ENCODE measurements around the gene APOBEC3B.
"Not testable (repeated sequence)": the region's sequence is repeated elsewhere in the genome, so short reads cannot be mapped to it uniquely, and the experiment has no call there.

The APOBEC3B gene

GRCh38 chr22:39014723-39015121 lies 32.6 kb downstream of the APOBEC3B start:
- H3K27me3 ChIP-seq (ENCODE audit: control insufficient read depth, insufficient read depth, low read length); H3K36me3 ChIP-seq (ENCODE audit: control insufficient read depth, insufficient read depth, low read length); H3K9me3 ChIP-seq (ENCODE audit: control insufficient read depth, insufficient read depth, low read length); H3K9ac ChIP-seq (ENCODE audit: low read depth, low read length): not testable (repeated sequence)
- peak overlapping the region; percentile 33 for H3K4me3 ChIP-seq (ENCODE audit: low read depth, low read length)
- peaks cover 23% of the 10 kb centered on the region for H3K4me1 ChIP-seq (ENCODE audit: control insufficient read depth, insufficient read depth, low read length)

- peaks cover 24% of the 10 kb centered on the region for H3K4me1 ChIP-seq (ENCODE audit: control insufficient read depth, insufficient read depth, low read length)
- H3K9me3 ChIP-seq (ENCODE audit: control insufficient read depth, insufficient read depth, low read length) = no peaks in the 10 kb centered on the region
- H3K4me3 ChIP-seq (ENCODE audit: low read depth, low read length) = no peak overlapping the region
- H3K27me3 ChIP-seq (ENCODE audit: control insufficient read depth, insufficient read depth, low read length) = no peaks in the 10 kb centered on the region
- H3K9ac ChIP-seq (ENCODE audit: low read depth, low read length) = no peak overlapping the region
- H3K36me3 ChIP-seq (ENCODE audit: control insufficient read depth, insufficient read depth, low read length) = no peaks in the 10 kb centered on the region
These were observed 34.4 kb downstream of the APOBEC3B start for GRCh38 chr22:39016592-39016991.

DNA sequence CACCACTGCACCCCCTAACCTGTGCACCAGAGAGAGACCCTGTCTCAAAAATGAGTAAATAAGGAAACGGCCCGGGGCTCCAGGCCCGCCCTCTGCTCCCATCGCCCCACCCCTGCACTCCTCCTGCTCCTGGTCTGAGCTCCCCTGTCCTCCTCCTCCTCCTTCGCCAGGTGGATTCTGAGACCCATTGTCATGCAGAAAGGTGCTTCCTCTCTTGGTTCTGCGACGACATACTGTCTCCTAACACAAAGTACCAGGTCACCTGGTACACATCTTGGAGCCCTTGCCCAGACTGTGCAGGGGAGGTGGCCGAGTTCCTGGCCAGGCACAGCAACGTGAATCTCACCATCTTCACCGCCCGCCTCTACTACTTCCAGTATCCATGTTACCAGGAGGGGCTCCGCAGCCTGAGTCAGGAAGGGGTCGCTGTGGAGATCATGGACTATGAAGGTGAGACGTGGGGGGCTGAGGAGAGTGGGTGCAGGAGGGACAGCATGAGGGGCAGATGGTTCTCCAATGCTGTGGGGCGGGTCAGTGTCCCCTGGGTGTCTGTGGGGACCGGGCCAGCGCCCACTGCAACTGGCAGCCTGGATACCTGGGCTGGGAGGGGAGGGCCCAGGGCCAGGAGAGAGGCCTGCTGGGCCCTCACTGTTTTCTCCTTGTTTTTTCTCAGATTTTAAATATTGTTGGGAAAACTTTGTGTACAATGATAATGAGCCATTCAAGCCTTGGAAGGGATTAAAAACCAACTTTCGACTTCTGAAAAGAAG lies 35.6 kb downstream of the APOBEC3B start:
- Histone ChIP-seq H3K9ac (ENCODE audit: low read depth, low read length) (peak overlapping the region; percentile 37), H3K27me3 (ENCODE audit: control insufficient read depth, insufficient read depth, low read length) (no peaks in the 10 kb centered on the region), H3K4me3 (ENCODE audit: low read depth, low read length) (peak overlapping the region; percentile 63), H3K4me1 (ENCODE audit: control insufficient read depth, insufficient read depth, low read length) (peaks cover 26% of the 10 kb centered on the region), H3K9me3 (ENCODE audit: control insufficient read depth, insufficient read depth, low read length) (no peaks in the 10 kb centered on the region), H3K36me3 (ENCODE audit: control insufficient read depth, insufficient read depth, low read length) (no peaks in the 10 kb centered on the region)

- not testable (repeated sequence) for H3K9me3 ChIP-seq (ENCODE audit: control insufficient read depth, insufficient read depth, low read length); H3K27me3 ChIP-seq (ENCODE audit: control insufficient read depth, insufficient read depth, low read length); H3K36me3 ChIP-seq (ENCODE audit: control insufficient read depth, insufficient read depth, low read length); H3K9ac ChIP-seq (ENCODE audit: low read depth, low read length)
- H3K4me1 ChIP-seq (ENCODE audit: control insufficient read depth, insufficient read depth, low read length) = peaks cover 19% of the 10 kb centered on the region
- peak overlapping the region; percentile 27 for H3K4me3 ChIP-seq (ENCODE audit: low read depth, low read length)
These were observed 38.0 kb downstream of the APOBEC3B start for GRCh38 chr22:39020021-39020651.

GRCh38 chr22:39021552-39022250 lies 39.6 kb downstream of the APOBEC3B start:
- H3K9me3 ChIP-seq (ENCODE audit: control insufficient read depth, insufficient read depth, low read length) = no peaks in the 10 kb centered on the region
- peak overlapping the region; percentile 6 for H3K4me3 ChIP-seq (ENCODE audit: low read depth, low read length)
- no peaks in the 10 kb centered on the region for H3K27me3 ChIP-seq (ENCODE audit: control insufficient read depth, insufficient read depth, low read length)
- no peak overlapping the region for H3K9ac ChIP-seq (ENCODE audit: low read depth, low read length)
- H3K36me3 ChIP-seq (ENCODE audit: control insufficient read depth, insufficient read depth, low read length) = peaks cover 4% of the 10 kb centered on the region
- H3K4me1 ChIP-seq (ENCODE audit: control insufficient read depth, insufficient read depth, low read length) = peaks cover 19% of the 10 kb centered on the region

DNA sequence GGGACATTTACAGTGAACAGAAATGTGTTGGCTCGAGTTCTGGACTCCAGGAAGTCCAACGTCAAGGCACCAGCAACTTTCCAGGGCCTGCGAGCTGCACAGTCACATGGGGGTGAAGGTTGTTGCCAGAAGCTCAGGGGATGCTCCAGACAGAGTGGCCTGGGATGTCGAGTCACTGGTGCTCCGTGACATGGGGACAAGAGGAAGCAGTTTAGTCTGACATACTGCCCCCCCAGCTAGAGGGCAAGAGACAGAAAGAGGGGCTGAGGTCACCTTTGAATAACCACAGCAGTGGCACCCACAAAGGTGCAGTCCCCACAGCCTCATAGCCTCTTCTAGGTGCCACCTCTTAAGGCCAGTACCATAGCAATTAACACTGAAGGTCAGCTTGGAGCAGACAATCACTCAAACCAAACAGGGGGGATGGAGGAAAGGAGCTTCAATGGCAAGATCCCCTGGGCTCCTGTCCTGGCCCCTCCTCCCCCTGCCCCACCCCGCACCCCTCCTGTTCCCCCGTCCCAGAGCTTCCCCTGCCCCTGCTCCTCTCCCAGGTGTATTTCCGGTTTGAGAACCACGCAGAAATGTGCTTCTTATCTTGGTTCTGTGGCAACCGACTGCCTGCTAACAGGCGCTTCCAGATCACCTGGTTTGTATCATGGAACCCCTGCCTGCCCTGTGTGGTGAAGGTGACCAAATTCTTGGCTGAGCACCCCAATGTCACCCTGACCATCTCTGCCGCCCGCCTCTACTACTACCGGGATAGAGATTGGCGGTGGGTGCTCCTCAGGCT lies 42.6 kb downstream of the APOBEC3B start:
- no peaks in the 10 kb centered on the region for H3K27me3 ChIP-seq (ENCODE audit: control insufficient read depth, insufficient read depth, low read length)
- peaks cover 3% of the 10 kb centered on the region for H3K4me1 ChIP-seq (ENCODE audit: control insufficient read depth, insufficient read depth, low read length)
- H3K9me3 ChIP-seq (ENCODE audit: control insufficient read depth, insufficient read depth, low read length) = no peaks in the 10 kb centered on the region
- peaks cover 4% of the 10 kb centered on the region for H3K36me3 ChIP-seq (ENCODE audit: control insufficient read depth, insufficient read depth, low read length)
- no peak overlapping the region for H3K4me3 ChIP-seq (ENCODE audit: low read depth, low read length)
- no peak overlapping the region for H3K9ac ChIP-seq (ENCODE audit: low read depth, low read length)

GRCh38 chr22:39026509-39027150 lies 44.5 kb downstream of the APOBEC3B start:
- no peak overlapping the region for H3K9ac ChIP-seq (ENCODE audit: low read depth, low read length)
- H3K4me3 ChIP-seq (ENCODE audit: low read depth, low read length) = no peak overlapping the region
- H3K4me1 ChIP-seq (ENCODE audit: control insufficient read depth, insufficient read depth, low read length) = peaks cover 4% of the 10 kb centered on the region
- H3K36me3 ChIP-seq (ENCODE audit: control insufficient read depth, insufficient read depth, low read length) = peaks cover 4% of the 10 kb centered on the region
- no peaks in the 10 kb centered on the region for H3K9me3 ChIP-seq (ENCODE audit: control insufficient read depth, insufficient read depth, low read length)
- H3K27me3 ChIP-seq (ENCODE audit: control insufficient read depth, insufficient read depth, low read length) = no peaks in the 10 kb centered on the region

DNA sequence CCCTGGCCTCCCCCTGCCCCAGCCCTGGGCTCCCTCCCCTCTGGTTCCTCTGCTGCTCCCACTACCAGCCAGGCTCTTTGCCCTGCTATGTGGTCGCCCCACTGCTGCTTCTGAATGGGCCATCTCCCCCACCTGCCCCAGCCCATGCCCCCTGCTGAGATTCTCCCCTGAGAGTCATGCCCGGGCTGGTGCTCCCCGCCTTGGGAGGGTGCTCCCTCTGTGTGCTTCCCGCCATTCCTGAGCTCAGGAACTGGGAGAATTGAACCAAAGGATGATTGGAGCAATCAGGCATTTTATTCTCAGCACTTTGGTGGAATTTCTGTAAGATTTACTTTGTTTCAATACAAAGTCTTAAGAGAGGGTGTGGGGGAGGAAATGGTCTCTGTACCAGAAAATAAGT lies 45.6 kb downstream of the APOBEC3B start:
- Histone ChIP-seq H3K27me3 (ENCODE audit: control insufficient read depth, insufficient read depth, low read length) (no peaks in the 10 kb centered on the region), H3K9ac (ENCODE audit: low read depth, low read length) (no peak overlapping the region), H3K4me3 (ENCODE audit: low read depth, low read length) (no peak overlapping the region), H3K36me3 (ENCODE audit: control insufficient read depth, insufficient read depth, low read length) (peaks cover 4% of the 10 kb centered on the region), H3K4me1 (ENCODE audit: control insufficient read depth, insufficient read depth, low read length) (peaks cover 6% of the 10 kb centered on the region), H3K9me3 (ENCODE audit: control insufficient read depth, insufficient read depth, low read length) (no peaks in the 10 kb centered on the region)

- H3K4me1 ChIP-seq (ENCODE audit: control insufficient read depth, insufficient read depth, low read length) = peaks cover 6% of the 10 kb centered on the region
- no peak overlapping the region for H3K9ac ChIP-seq (ENCODE audit: low read depth, low read length)
- H3K4me3 ChIP-seq (ENCODE audit: low read depth, low read length) = no peak overlapping the region
- no peaks in the 10 kb centered on the region for H3K27me3 ChIP-seq (ENCODE audit: control insufficient read depth, insufficient read depth, low read length)
- no peaks in the 10 kb centered on the region for H3K9me3 ChIP-seq (ENCODE audit: control insufficient read depth, insufficient read depth, low read length)
- H3K36me3 ChIP-seq (ENCODE audit: control insufficient read depth, insufficient read depth, low read length) = peaks cover 4% of the 10 kb centered on the region
These were observed 46.1 kb downstream of the APOBEC3B start for GRCh38 chr22:39028281-39028680.

- H3K4me3 ChIP-seq (ENCODE audit: low read depth, low read length) = no peak overlapping the region
- peaks cover 6% of the 10 kb centered on the region for H3K4me1 ChIP-seq (ENCODE audit: control insufficient read depth, insufficient read depth, low read length)
- H3K9me3 ChIP-seq (ENCODE audit: control insufficient read depth, insufficient read depth, low read length) = no peaks in the 10 kb centered on the region
- no peaks in the 10 kb centered on the region for H3K36me3 ChIP-seq (ENCODE audit: control insufficient read depth, insufficient read depth, low read length)
- H3K9ac ChIP-seq (ENCODE audit: low read depth, low read length) = no peak overlapping the region
- H3K27me3 ChIP-seq (ENCODE audit: control insufficient read depth, insufficient read depth, low read length) = no peaks in the 10 kb centered on the region
These were observed 47.1 kb downstream of the APOBEC3B start for GRCh38 chr22:39029227-39029626.

- Histone ChIP-seq H3K4me1 (ENCODE audit: control insufficient read depth, insufficient read depth, low read length) (peaks cover 6% of the 10 kb centered on the region), H3K36me3 (ENCODE audit: control insufficient read depth, insufficient read depth, low read length) (no peaks in the 10 kb centered on the region), H3K27me3 (ENCODE audit: control insufficient read depth, insufficient read depth, low read length) (no peaks in the 10 kb centered on the region), H3K9ac (ENCODE audit: low read depth, low read length) (no peak overlapping the region), H3K9me3 (ENCODE audit: control insufficient read depth, insufficient read depth, low read length) (no peaks in the 10 kb centered on the region), H3K4me3 (ENCODE audit: low read depth, low read length) (no peak overlapping the region)
These were observed 48.6 kb downstream of the APOBEC3B start for GRCh38 chr22:39030705-39031104.
